SU-DHL-6 (cell line): ENCODE measurements around the gene AMPD3.

ENCODE experiments used
- H2AFZ ChIP-seq: fragments of 200-600 bp; sonication (generic); 2 replicates; pipeline ENCODE4 v1.6.1; 2014; ENCODE audit warnings: low read depth, mild to moderate bottlenecking, moderate library complexity, mixed read lengths, antibody characterized with exemption, low read length; ENCODE audit not compliant: severe bottlenecking
- H3F3A ChIP-seq: fragments of 200-600 bp; shearing (Covaris generic); 2 replicates; pipeline ENCODE4 v1.6.0; 2016; ENCODE audit warnings: antibody characterized with exemption, mild to moderate bottlenecking; ENCODE audit not compliant: insufficient read depth
- H3K27ac ChIP-seq: fragments of 200-600 bp; sonication (generic); 2 replicates; pipeline ENCODE4 v1.5.1; 2016; ENCODE audit warnings: low read depth, mild to moderate bottlenecking, low read length, moderate library complexity, mixed read lengths
- H3K27me3 ChIP-seq: fragments of 200-600 bp; sonication (generic), shearing (Covaris generic); 2 replicates; pipeline ENCODE4 v1.6.0; 2014; ENCODE audit warnings: mild to moderate bottlenecking, low read length
- H3K36me3 ChIP-seq: fragments of 200-600 bp; sonication (generic); 2 replicates; pipeline ENCODE4 v1.6.1; 2014; ENCODE audit warnings: mild to moderate bottlenecking, low read length, mixed read lengths
- H3K4me2 ChIP-seq: fragments of 300-600, 200-600 bp; shearing (Covaris generic), sonication (generic); 2 replicates; pipeline ENCODE4 v1.6.0; 2014; ENCODE audit warnings: low read length, low read depth, mild to moderate bottlenecking; ENCODE audit not compliant: poor library complexity, severe bottlenecking
- H3K4me3 ChIP-seq: fragments of 200-600 bp; sonication (generic); 2 replicates; pipeline ENCODE4 v1.5.1; 2014; ENCODE audit warnings: antibody characterized with exemption, low read length, mild to moderate bottlenecking, mixed read lengths; ENCODE audit not compliant: insufficient read depth, poor library complexity, severe bottlenecking
- H3K79me2 ChIP-seq: fragments of 200-600 bp; sonication (generic); 2 replicates; pipeline ENCODE4 v1.6.1; 2014; ENCODE audit warnings: mild to moderate bottlenecking, low read length, moderate library complexity; ENCODE audit not compliant: insufficient read depth
- H3K9ac ChIP-seq: fragments of 200-600 bp; sonication (generic); 2 replicates; pipeline ENCODE4 v1.7.0; 2014; ENCODE audit warnings: mild to moderate bottlenecking, low read length
- H3K9me2 ChIP-seq: fragments of 200-600 bp; sonication (generic); replicated peaks from 2 replicates; pipeline ENCODE4 v1.6.1; 2014; ENCODE audit warnings: low read length; ENCODE audit not compliant: insufficient read depth
- H3K9me3 ChIP-seq: fragments of 200-600 bp; sonication (generic); 2 replicates; pipeline ENCODE4 v1.6.1; 2014; ENCODE audit warnings: low read length, mixed read lengths; ENCODE audit not compliant: insufficient read depth
- H4K20me1 ChIP-seq: fragments of 200-600 bp; sonication (generic); 2 replicates; pipeline ENCODE4 v1.6.1; 2014; ENCODE audit warnings: low read depth, mild to moderate bottlenecking, antibody characterized with exemption, low read length, moderate library complexity, mixed read lengths
- EZH2phosphoT487 ChIP-seq: fragments of 200-600 bp; sonication (generic), shearing (Covaris generic); conservative IDR thresholded peaks from 2 replicates; pipeline ENCODE4 v1.6.1; 2018; ENCODE audit warnings: mild to moderate bottlenecking, antibody characterized with exemption, low read length, moderate library complexity, mixed read lengths
- TF ChIP-seq, protein P1 (sequence below): fragments of 200-600 bp; sonication (generic); IDR thresholded peaks from one replicate; pipeline ENCODE4 v1.5.1; 2017; ENCODE audit warnings: antibody characterized with exemption, mild to moderate bottlenecking, low read length, moderate library complexity; ENCODE audit not compliant: insufficient read depth, poor library complexity, severe bottlenecking

The AMPD3 gene

DNA sequence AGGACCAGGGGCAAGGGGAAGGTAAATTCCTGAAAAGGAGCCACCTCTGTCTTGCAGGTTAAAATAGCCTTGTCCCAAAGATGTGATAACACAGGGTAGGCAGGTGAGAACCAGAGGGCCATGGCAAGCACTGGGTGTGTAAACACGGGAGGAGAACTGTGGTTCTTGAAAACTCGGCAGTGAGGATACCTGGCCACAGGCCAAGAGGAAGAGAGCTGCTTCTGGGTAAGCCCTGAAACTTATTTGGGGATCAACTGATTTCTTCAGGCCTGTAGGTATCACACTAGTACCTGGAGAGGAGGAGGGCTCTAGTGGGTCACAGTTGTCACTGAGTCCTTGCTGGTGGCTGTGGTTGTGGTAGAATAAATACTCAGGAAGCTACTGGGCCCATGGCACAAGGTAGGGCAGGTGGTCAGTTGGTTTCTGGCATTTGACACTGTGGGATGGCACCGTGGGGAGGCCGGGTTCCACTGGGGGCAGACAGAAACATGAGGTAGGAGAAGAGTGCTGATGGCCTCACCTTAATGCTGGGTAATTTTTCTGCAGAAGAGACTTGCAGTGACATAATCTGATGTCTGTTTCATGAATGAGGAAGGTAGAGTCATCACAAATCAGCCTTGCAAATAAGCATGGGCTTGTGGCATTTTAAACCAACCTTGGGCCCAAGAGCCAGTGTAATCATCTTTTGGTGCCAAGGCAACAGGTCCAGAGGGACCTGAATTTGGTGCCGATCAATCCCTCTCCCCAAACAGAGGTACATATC, 22.0 kb downstream of the AMPD3 start:
- H3K4me3 ChIP-seq = no peak overlapping the region
- TF ChIP-seq EZH2phosphoT487 = no peak
- TF ChIP-seq, protein P1, sequence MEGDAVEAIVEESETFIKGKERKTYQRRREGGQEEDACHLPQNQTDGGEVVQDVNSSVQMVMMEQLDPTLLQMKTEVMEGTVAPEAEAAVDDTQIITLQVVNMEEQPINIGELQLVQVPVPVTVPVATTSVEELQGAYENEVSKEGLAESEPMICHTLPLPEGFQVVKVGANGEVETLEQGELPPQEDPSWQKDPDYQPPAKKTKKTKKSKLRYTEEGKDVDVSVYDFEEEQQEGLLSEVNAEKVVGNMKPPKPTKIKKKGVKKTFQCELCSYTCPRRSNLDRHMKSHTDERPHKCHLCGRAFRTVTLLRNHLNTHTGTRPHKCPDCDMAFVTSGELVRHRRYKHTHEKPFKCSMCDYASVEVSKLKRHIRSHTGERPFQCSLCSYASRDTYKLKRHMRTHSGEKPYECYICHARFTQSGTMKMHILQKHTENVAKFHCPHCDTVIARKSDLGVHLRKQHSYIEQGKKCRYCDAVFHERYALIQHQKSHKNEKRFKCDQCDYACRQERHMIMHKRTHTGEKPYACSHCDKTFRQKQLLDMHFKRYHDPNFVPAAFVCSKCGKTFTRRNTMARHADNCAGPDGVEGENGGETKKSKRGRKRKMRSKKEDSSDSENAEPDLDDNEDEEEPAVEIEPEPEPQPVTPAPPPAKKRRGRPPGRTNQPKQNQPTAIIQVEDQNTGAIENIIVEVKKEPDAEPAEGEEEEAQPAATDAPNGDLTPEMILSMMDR = no peak
- no peak overlapping the region for H3K4me2 ChIP-seq
- H3K9me2 ChIP-seq = no peaks in the 10 kb centered on the region
- no peak overlapping the region for H3K27ac ChIP-seq
- no peaks in the 10 kb centered on the region for H3K27me3 ChIP-seq
- H4K20me1 ChIP-seq = no peaks in the 10 kb centered on the region
- H3K9ac ChIP-seq = no peak overlapping the region
- H3K9me3 ChIP-seq = no peaks in the 10 kb centered on the region
- H3K79me2 ChIP-seq = no peaks in the 10 kb centered on the region
- no peaks in the 10 kb centered on the region for H3K36me3 ChIP-seq
- H2AFZ ChIP-seq = no peak overlapping the region
- H3F3A ChIP-seq = no peaks in the 10 kb centered on the region

GRCh38 chr11:10477690-10478046, 22.6 kb downstream of the AMPD3 start:
- no peaks in the 10 kb centered on the region for H3F3A ChIP-seq
- H3K4me3 ChIP-seq = no peak overlapping the region
- no peaks in the 10 kb centered on the region for H3K9me2 ChIP-seq
- no peaks in the 10 kb centered on the region for H4K20me1 ChIP-seq
- no peaks in the 10 kb centered on the region for H3K27me3 ChIP-seq
- H3K9ac ChIP-seq = no peak overlapping the region
- TF ChIP-seq, protein P1 = no peak
- no peak for TF ChIP-seq EZH2phosphoT487
- no peaks in the 10 kb centered on the region for H3K36me3 ChIP-seq
- H3K9me3 ChIP-seq = no peaks in the 10 kb centered on the region
- H2AFZ ChIP-seq = no peak overlapping the region
- no peaks in the 10 kb centered on the region for H3K79me2 ChIP-seq
- H3K4me2 ChIP-seq = no peak overlapping the region
- no peak overlapping the region for H3K27ac ChIP-seq

DNA sequence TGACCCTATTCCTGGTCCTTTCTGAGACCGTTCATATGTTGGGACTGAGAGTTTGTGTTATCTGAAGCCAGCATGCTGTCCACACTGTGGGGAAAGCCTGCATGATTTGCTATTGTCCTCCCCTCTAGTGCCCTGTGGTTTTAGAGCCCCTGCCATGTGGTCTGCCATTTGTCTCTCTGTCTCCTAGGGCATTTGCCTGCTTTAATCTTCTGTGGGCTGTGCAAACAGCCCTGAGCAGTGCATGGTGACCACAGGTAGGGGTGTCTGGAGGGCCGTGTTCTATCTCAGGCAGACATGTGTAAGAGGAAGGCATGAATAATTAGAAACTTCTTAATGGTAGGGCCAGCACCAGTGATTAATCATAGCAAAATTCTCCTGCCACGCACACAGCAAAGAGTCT, 23.0 kb downstream of the AMPD3 start:
- Histone ChIP-seq H3K27ac (no peak overlapping the region), H4K20me1 (no peaks in the 10 kb centered on the region), H3K9me3 (no peaks in the 10 kb centered on the region), H3K9ac (no peak overlapping the region), H3K4me3 (no peak overlapping the region), H3K27me3 (no peaks in the 10 kb centered on the region), H3K36me3 (no peaks in the 10 kb centered on the region), H2AFZ (no peak overlapping the region), H3F3A (no peaks in the 10 kb centered on the region), H3K79me2 (no peaks in the 10 kb centered on the region), H3K9me2 (no peaks in the 10 kb centered on the region), H3K4me2 (no peak overlapping the region)
- TF ChIP-seq, protein P1 = no peak
- no peak for TF ChIP-seq EZH2phosphoT487
